H1 (cell line): ENCODE data around the gene RAB43.

Experiments
- EZH2 ChIP-seq: fragments of 200-600 bp; sonication (generic); IDR thresholded peaks from 2 replicates; pipeline ENCODE4 v1.7.1; 2012; ENCODE audit warnings: low read depth, mild to moderate bottlenecking, moderate library complexity, low read length, inconsistent platforms; ENCODE audit not compliant: severe bottlenecking
- POLR2AphosphoS5 ChIP-seq: IDR thresholded peaks from 2 replicates; pipeline ENCODE4 v1.6.1; 2011; ENCODE audit warnings: low read depth, low read length
- TCF12 ChIP-seq: IDR thresholded peaks from 2 replicates; pipeline ENCODE4 v1.6.1; 2011; ENCODE audit warnings: low read depth, mild to moderate bottlenecking, low read length
- ZNF274 ChIP-seq: IDR thresholded peaks from 2 replicates; pipeline ENCODE4 v1.7.0; 2012; ENCODE audit warnings: low read length, borderline replicate concordance; ENCODE audit errors: extremely low read depth
- TF ChIP-seq, protein P1 (sequence below), 3 experiments: IDR thresholded peaks; 1 replicate in 2 of 3; 2 replicates in 1 of 3; pipeline versions ENCODE4 v1.5.1 to v1.6.1; 2011; ENCODE audit warnings: low read length in 3 of 3, mild to moderate bottlenecking in 3 of 3, inconsistent platforms in 2 of 3, low read depth in 1 of 3, moderate library complexity in 1 of 3; ENCODE audit not compliant: insufficient read depth in 1 of 3; ENCODE audit errors: control extremely low read depth in 1 of 3

DNA sequence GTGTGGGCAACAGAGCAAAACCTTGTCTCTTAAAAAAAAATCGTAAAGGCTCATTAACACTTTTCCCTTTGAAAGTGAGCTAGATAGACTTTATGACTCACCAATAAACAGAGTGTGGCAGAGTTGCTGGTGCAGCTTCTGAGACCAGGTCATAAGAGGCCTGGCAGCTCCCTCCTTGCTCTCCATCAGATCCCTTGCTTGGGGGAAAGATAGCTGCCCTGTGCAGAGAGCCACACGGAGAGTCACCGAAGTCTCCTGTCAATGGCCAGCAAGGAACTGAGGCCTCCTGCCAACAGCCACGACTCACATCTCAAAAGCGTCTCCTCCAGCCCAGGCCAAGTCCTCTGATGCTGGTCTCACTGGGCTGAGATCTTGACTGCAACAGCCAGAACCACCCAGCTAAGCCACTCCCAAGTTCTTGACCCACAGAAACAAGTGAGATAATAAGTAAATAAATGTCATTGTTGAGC, 69.7 kb downstream of the RAB43 start:
- TF ChIP-seq ZNF274 (no peak), POLR2AphosphoS5 (no peak), EZH2 (no peak), TCF12 (no peak)
- TF ChIP-seq, protein P1, sequence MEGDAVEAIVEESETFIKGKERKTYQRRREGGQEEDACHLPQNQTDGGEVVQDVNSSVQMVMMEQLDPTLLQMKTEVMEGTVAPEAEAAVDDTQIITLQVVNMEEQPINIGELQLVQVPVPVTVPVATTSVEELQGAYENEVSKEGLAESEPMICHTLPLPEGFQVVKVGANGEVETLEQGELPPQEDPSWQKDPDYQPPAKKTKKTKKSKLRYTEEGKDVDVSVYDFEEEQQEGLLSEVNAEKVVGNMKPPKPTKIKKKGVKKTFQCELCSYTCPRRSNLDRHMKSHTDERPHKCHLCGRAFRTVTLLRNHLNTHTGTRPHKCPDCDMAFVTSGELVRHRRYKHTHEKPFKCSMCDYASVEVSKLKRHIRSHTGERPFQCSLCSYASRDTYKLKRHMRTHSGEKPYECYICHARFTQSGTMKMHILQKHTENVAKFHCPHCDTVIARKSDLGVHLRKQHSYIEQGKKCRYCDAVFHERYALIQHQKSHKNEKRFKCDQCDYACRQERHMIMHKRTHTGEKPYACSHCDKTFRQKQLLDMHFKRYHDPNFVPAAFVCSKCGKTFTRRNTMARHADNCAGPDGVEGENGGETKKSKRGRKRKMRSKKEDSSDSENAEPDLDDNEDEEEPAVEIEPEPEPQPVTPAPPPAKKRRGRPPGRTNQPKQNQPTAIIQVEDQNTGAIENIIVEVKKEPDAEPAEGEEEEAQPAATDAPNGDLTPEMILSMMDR (IDR thresholded peaks at IDR 0.05; ENCODE audit: control extremely low read depth in 1 of 3, insufficient read depth in 1 of 3, low read depth in 1 of 3, low read length in 3 of 3) = no peak
